Measurements from ENCODE around the gene LRRC27.

DNA sequence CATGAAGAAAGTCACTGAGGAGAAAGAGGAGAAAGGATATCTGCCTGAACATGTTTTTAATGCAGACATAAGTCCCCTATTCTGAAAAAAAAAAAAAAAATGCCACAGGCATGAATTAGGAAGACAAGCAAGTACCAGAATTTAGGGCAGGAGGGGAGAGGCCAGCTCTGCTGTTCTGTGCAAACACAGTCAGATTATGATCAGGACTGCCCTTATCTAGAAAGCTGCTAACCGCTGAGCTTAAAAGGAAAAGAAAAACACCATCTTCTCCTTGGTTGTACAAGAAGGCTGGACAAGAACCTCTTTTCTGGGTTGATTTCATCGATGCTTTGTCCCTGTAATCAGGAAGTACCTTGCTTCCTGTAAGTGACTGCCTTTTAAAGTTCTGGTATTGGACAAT lies 49.7 kb downstream of the LRRC27 start:
- TF ChIP-seq, protein P1, sequence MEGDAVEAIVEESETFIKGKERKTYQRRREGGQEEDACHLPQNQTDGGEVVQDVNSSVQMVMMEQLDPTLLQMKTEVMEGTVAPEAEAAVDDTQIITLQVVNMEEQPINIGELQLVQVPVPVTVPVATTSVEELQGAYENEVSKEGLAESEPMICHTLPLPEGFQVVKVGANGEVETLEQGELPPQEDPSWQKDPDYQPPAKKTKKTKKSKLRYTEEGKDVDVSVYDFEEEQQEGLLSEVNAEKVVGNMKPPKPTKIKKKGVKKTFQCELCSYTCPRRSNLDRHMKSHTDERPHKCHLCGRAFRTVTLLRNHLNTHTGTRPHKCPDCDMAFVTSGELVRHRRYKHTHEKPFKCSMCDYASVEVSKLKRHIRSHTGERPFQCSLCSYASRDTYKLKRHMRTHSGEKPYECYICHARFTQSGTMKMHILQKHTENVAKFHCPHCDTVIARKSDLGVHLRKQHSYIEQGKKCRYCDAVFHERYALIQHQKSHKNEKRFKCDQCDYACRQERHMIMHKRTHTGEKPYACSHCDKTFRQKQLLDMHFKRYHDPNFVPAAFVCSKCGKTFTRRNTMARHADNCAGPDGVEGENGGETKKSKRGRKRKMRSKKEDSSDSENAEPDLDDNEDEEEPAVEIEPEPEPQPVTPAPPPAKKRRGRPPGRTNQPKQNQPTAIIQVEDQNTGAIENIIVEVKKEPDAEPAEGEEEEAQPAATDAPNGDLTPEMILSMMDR (IDR thresholded peaks at IDR 0.05), result no peak
- no peak for TF ChIP-seq POLR2A (IDR thresholded peaks at IDR 0.05)
